IMR-90 (cell line): ENCODE measurements around the gene RAB11A. TPM values are rescaled to one million over a fixed set of nuclear protein-coding genes. Genes with fewer than 3 reads are reported as not detected.

ENCODE experiments used
- ATAC-seq: fragments of 200-7000 bp; cut with Tn5 transposase; 2 replicates; pipeline ENCODE4 v1.9.1; 2020; ENCODE audit warnings: low read depth, mild to moderate bottlenecking, moderate library complexity
- BruUV-seq: library from RNA; stranded (reverse); fragments of 400-500 nt; replicated peaks from 2 replicates; lab custom pipeline; 2021; lab: Mats Ljungman, UMichigan
- CTCF ChIA-PET: fragments of 300-600 bp; formaldehyde crosslinking; extraction: SDS; loops from one replicate; lab custom pipeline; 2021; ENCODE audit warnings: antibody characterized with exemption; lab: Yijun Ruan, JAX
- POLR2A ChIA-PET: fragments of 300-600 bp; sonication (Branson Sonifier 250); formaldehyde crosslinking; loops from one replicate; lab custom pipeline; 2022; ENCODE audit warnings: antibody characterized with exemption; ENCODE audit not compliant: unreplicated experiment; lab: Charles Lee
- DNase-seq: peaks from one replicate; pipeline ENCODE4 v3.0.0; 2013
- H2AFZ ChIP-seq: replicated peaks from 2 replicates; pipeline ENCODE3; 2013; ENCODE audit warnings: low read length, mild to moderate bottlenecking; ENCODE audit not compliant: poor library complexity
- H2AK5ac ChIP-seq: 2 replicates; pipeline ENCODE4 v1.6.1; 2013; ENCODE audit warnings: low read depth, low read length, inconsistent platforms
- H2AK9ac ChIP-seq: replicated peaks from 2 replicates; pipeline ENCODE3; 2013; ENCODE audit warnings: mild to moderate bottlenecking, low read depth, low read length, moderate library complexity; ENCODE audit not compliant: poor library complexity
- H2BK120ac ChIP-seq: 2 replicates; pipeline ENCODE4 v1.6.1; 2013; ENCODE audit warnings: low read depth, low read length, inconsistent platforms
- H2BK15ac ChIP-seq: 3 replicates; pipeline ENCODE4 v1.6.1; 2013; ENCODE audit warnings: low read depth, low read length, inconsistent platforms
- H2BK20ac ChIP-seq: 2 replicates; pipeline ENCODE4 v1.6.1; 2013; ENCODE audit warnings: low read depth, mild to moderate bottlenecking, inconsistent platforms, low read length, moderate library complexity
- H2BK5ac ChIP-seq: 2 replicates; pipeline ENCODE4 v1.6.1; 2013; ENCODE audit warnings: mild to moderate bottlenecking, low read depth, low read length, inconsistent platforms; ENCODE audit not compliant: poor library complexity, severe bottlenecking
- H3K14ac ChIP-seq: replicated peaks from 2 replicates; pipeline ENCODE4 v1.6.1; 2013; ENCODE audit warnings: low read depth, low read length, inconsistent platforms
- H3K18ac ChIP-seq: 2 replicates; pipeline ENCODE4 v1.6.1; 2013; ENCODE audit warnings: low read depth, low read length, control low read depth
- H3K23ac ChIP-seq: 2 replicates; pipeline ENCODE4 v1.6.1; 2013; ENCODE audit warnings: low read depth, low read length, inconsistent platforms
- H3K27ac ChIP-seq: 2 replicates; pipeline ENCODE4 v1.5.1; 2013; ENCODE audit warnings: mild to moderate bottlenecking, control low read depth, low read length; ENCODE audit not compliant: insufficient read depth
- H3K27me3 ChIP-seq: 2 replicates; pipeline ENCODE4 v1.6.1; 2013; ENCODE audit warnings: low read length; ENCODE audit not compliant: control insufficient read depth, insufficient read depth
- H3K36me3 ChIP-seq: 2 replicates; pipeline ENCODE4 v1.6.1; 2013; ENCODE audit warnings: low read length, mixed read lengths; ENCODE audit not compliant: control insufficient read depth, insufficient read depth
- H3K4ac ChIP-seq: 2 replicates; pipeline ENCODE4 v1.6.1; 2013; ENCODE audit warnings: low read depth, low read length, inconsistent platforms
- H3K4me1 ChIP-seq: 2 replicates; pipeline ENCODE4 v1.6.1; 2013; ENCODE audit warnings: low read length, mixed read lengths; ENCODE audit not compliant: control insufficient read depth, insufficient read depth
- H3K4me2 ChIP-seq: 2 replicates; pipeline ENCODE4 v1.6.1; 2013; ENCODE audit warnings: low read depth, mild to moderate bottlenecking, control low read depth, low read length, moderate library complexity
- H3K4me3 ChIP-seq: 2 replicates; pipeline ENCODE4 v1.5.1; 2013; ENCODE audit warnings: low read depth, mild to moderate bottlenecking, control low read depth, low read length, moderate library complexity; ENCODE audit not compliant: insufficient read depth
- H3K56ac ChIP-seq: 2 replicates; pipeline ENCODE4 v1.6.1; 2013; ENCODE audit warnings: low read length, inconsistent platforms; ENCODE audit not compliant: insufficient read depth; ENCODE audit errors: extremely low read depth
- H3K79me1 ChIP-seq, 2 experiments: 2 replicates each; pipeline ENCODE4 v1.6.1; 2013; ENCODE audit warnings: low read length in 2 of 2, inconsistent platforms in 1 of 2, low read depth in 1 of 2
- H3K9ac ChIP-seq: 2 replicates; pipeline ENCODE4 v1.6.1; 2013; ENCODE audit warnings: low read depth, low read length, control low read depth
- H3K9me1 ChIP-seq: 2 replicates; pipeline ENCODE4 v1.6.1; 2013; ENCODE audit warnings: low read length, inconsistent platforms; ENCODE audit not compliant: insufficient read depth
- H3K9me3 ChIP-seq: 2 replicates; pipeline ENCODE4 v1.6.1; 2013; ENCODE audit warnings: low read length; ENCODE audit not compliant: control insufficient read depth, insufficient read depth
- H4K20me1 ChIP-seq: 2 replicates; pipeline ENCODE4 v1.6.1; 2013; ENCODE audit warnings: low read length, inconsistent platforms; ENCODE audit not compliant: insufficient read depth
- H4K5ac ChIP-seq: 2 replicates; pipeline ENCODE4 v1.6.1; 2013; ENCODE audit warnings: mild to moderate bottlenecking, low read depth, low read length, control low read depth
- H4K8ac ChIP-seq, 2 experiments: 2 replicates each; pipeline ENCODE4 v1.6.1; 2013; ENCODE audit warnings: low read depth in 2 of 2, low read length in 2 of 2, control low read depth in 1 of 2, inconsistent platforms in 1 of 2
- H4K91ac ChIP-seq: 2 replicates; pipeline ENCODE4 v1.6.1; 2013; ENCODE audit warnings: low read depth, low read length, inconsistent platforms; ENCODE audit not compliant: insufficient read depth
- CHD1 ChIP-seq: IDR thresholded peaks from 2 replicates; pipeline ENCODE4 v1.6.1; 2012; ENCODE audit warnings: low read depth, low read length, improper control_type of control experiment
- FOS ChIP-seq: fragments of 150-350 bp; IDR thresholded peaks from 2 replicates; pipeline ENCODE4 v1.6.1; 2016; ENCODE audit warnings: low read depth, low read length
- MAFK ChIP-seq: IDR thresholded peaks from 2 replicates; pipeline ENCODE4 v1.6.1; 2012; ENCODE audit warnings: low read depth, low read length, improper control_type of control experiment
- MAZ ChIP-seq: IDR thresholded peaks from 2 replicates; pipeline ENCODE4 v1.6.1; 2012; ENCODE audit warnings: low read depth, mild to moderate bottlenecking, low read length, improper control_type of control experiment, moderate library complexity, borderline replicate concordance
- MXI1 ChIP-seq: IDR thresholded peaks from 2 replicates; pipeline ENCODE4 v1.6.1; 2012; ENCODE audit warnings: low read depth, mild to moderate bottlenecking, low read length, moderate library complexity, borderline replicate concordance
- NFE2L2 ChIP-seq: fragments of 150-350 bp; IDR thresholded peaks from 2 replicates; pipeline ENCODE4 v1.6.1; 2016; ENCODE audit warnings: low read depth, mild to moderate bottlenecking, low read length
- RAD21 ChIP-seq: IDR thresholded peaks from 2 replicates; pipeline ENCODE4 v1.6.1; 2012; ENCODE audit warnings: low read length, improper control_type of control experiment
- RCOR1 ChIP-seq: IDR thresholded peaks from 2 replicates; pipeline ENCODE4 v1.6.1; 2012; ENCODE audit warnings: mild to moderate bottlenecking, low read length, improper control_type of control experiment; ENCODE audit not compliant: insufficient replicate concordance
- RFX5 ChIP-seq: IDR thresholded peaks from 2 replicates; pipeline ENCODE4 v1.8.0; 2012; ENCODE audit warnings: low read depth, mild to moderate bottlenecking, low read length, moderate library complexity
- USF2 ChIP-seq: fragments of 150-350 bp; IDR thresholded peaks from 2 replicates; pipeline ENCODE4 v1.6.1; 2017; ENCODE audit warnings: mild to moderate bottlenecking, antibody characterized with exemption, low read length, low read depth
- WGBS, 2 experiments: methylation state at CpG; one replicate each; pipeline versions ENCODE4 v1.1.5 to v1.1.7; 2013; ENCODE audit warnings: missing lambda C conversion rate in 2 of 2; ENCODE audit not compliant: insufficient read length in 1 of 2; ENCODE audit errors: extremely low coverage in 2 of 2; 5-methylcytosine and 5-hydroxymethylcytosine counted together
- dilution Hi-C: fragments of 300-500 bp; cut with HindIII; formaldehyde crosslinking; loops from one replicate; pipeline ENCODE4 v1.14.3; 2018; ENCODE audit warnings: low sequenced_read_pairs; ENCODE audit not compliant: unreplicated experiment
- in situ Hi-C: fragments of 300-500 bp; cut with MboI; formaldehyde crosslinking; loops from 3 replicates; pipeline ENCODE4 v1.14.3; 2019; ENCODE audit warnings: low sequenced_read_pairs, inconsistent platforms, mixed read lengths
- intact Hi-C: fragments of 100-400 bp; cut with micrococcal nuclease; formaldehyde crosslinking; loops from 2 replicates; pipeline ENCODE4 v1.10.0; 2022
- polyA plus RNA-seq, 3 experiments: library from polyadenylated mRNA; depleted of rRNA; stranded (reverse); fragments of >200 nt; gene quantifications; 2 replicates each; pipeline ENCODE4 v1.2.3, GENCODE V29; 2012; ENCODE audit warnings: low replicate concordance in 1 of 3
- total RNA-seq: library from RNA; depleted of rRNA; stranded (reverse); fragments of >200 nt; gene quantifications from 2 replicates; pipeline ENCODE4 v1.2.3, GENCODE V29; 2012
- TF ChIP-seq, protein P1 (sequence below): conservative IDR thresholded peaks from 2 replicates; pipeline ENCODE4 v1.5.1; 2012; ENCODE audit warnings: mild to moderate bottlenecking, low read depth, low read length, improper control_type of control experiment

Gene RAB11A
- total and polyA plus RNA-seq, 2 of the 4 experiments (the other 2 are of a cell fraction), result 341 to 462 TPM

DNA sequence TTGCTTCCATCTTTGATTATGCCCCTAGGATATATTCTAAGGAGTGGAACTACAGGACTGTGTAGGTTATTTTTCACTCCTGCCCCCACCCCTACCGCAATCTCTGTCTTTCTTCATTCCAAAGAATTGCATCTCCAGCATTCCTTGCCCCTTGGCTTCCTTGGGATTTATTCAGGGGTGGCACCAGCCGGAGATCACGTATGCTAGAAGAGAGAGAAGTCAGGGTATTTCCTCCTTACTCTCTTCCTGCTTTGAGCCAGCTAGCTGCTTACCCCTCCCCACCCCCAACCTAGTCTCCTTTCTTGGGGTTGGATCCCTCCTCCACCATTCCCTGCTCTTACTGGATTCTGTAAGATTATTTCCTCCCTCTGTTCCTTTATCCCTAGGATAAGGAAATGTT, 42.2 kb upstream of the RAB11A start:
- Histone ChIP-seq H3K27me3 (no peaks in the 10 kb centered on the region), H3K18ac (no peak overlapping the region), H2AK5ac (peak overlapping the region; percentile 12; the same call in 1 of the 2 replicates), H2AFZ (peak overlapping the region; percentile 43), H3K9me3 (no peaks in the 10 kb centered on the region), H3K36me3 (no peaks in the 10 kb centered on the region), H3K4me2 (no peak overlapping the region), H3K4ac (no peak overlapping the region), H4K91ac (no peak overlapping the region), H3K9ac (no peak overlapping the region), H3K56ac (no peak overlapping the region), H2BK20ac (no peak overlapping the region), H4K5ac (no peak overlapping the region), H3K4me3 (no peak overlapping the region), H3K9me1 (no peaks in the 10 kb centered on the region), H2BK15ac (no peak overlapping the region), H3K79me1 (no peaks in the 10 kb centered on the region), H2BK120ac (no peak overlapping the region), H3K4me1 (no peaks in the 10 kb centered on the region), H3K27ac (no peak overlapping the region), H4K20me1 (no peaks in the 10 kb centered on the region), H2BK5ac (no peak overlapping the region), H3K14ac (no peak overlapping the region), H3K23ac (no peak overlapping the region), H4K8ac (no peak overlapping the region), H2AK9ac (no peak overlapping the region)
- BruUV-seq, result no TSS peak
- dilution Hi-C loops, result no loop called here
- in situ Hi-C loops, result no loop called here
- no peak for TF ChIP-seq MAFK
- TF ChIP-seq, protein P1, sequence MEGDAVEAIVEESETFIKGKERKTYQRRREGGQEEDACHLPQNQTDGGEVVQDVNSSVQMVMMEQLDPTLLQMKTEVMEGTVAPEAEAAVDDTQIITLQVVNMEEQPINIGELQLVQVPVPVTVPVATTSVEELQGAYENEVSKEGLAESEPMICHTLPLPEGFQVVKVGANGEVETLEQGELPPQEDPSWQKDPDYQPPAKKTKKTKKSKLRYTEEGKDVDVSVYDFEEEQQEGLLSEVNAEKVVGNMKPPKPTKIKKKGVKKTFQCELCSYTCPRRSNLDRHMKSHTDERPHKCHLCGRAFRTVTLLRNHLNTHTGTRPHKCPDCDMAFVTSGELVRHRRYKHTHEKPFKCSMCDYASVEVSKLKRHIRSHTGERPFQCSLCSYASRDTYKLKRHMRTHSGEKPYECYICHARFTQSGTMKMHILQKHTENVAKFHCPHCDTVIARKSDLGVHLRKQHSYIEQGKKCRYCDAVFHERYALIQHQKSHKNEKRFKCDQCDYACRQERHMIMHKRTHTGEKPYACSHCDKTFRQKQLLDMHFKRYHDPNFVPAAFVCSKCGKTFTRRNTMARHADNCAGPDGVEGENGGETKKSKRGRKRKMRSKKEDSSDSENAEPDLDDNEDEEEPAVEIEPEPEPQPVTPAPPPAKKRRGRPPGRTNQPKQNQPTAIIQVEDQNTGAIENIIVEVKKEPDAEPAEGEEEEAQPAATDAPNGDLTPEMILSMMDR, result no peak
- TF ChIP-seq MAZ, result no peak
- TF ChIP-seq NFE2L2, result no peak
- no peak for TF ChIP-seq RAD21
- no peak for TF ChIP-seq CHD1
- TF ChIP-seq USF2, result no peak
- TF ChIP-seq FOS, result no peak
- TF ChIP-seq RFX5, result no peak
- TF ChIP-seq MXI1, result no peak
- TF ChIP-seq RCOR1, result no peak
- intact Hi-C loops, result no loop called here
- ATAC-seq, result no peak
- DNase-seq, result no peak
- WGBS, 2 experiments, result no CpG with 5 or more reads among the region's 3 CpGs
- ChIA-PET POLR2A (no interaction called here), CTCF (no interaction called here)
